Vagina (tissue), 2 donors: ENCODE results near the gene ARHGEF38. TPM values are rescaled to one million over a fixed set of nuclear protein-coding genes. Genes with fewer than 3 reads are reported as not detected.

Experiments used
- DNase-seq, 2 donors: peaks; one replicate each; pipeline ENCODE4 v3.0.0-alpha.2; 2017; ENCODE audit errors: extremely low spot score in 2 of 2
- H3K27ac ChIP-seq: fragments of 200-600 bp; sonication (generic); one replicate; pipeline ENCODE4 v1.5.1; 2019
- H3K27me3 ChIP-seq: fragments of 200-600 bp; sonication (generic); one replicate; pipeline ENCODE4 v1.5.1; 2019
- H3K36me3 ChIP-seq, 2 donors: fragments of 200-600 bp; sonication (generic); one replicate each; pipeline ENCODE4 v1.5.1; 2017 to 2019
- H3K4me1 ChIP-seq: fragments of 200-600 bp; sonication (generic); one replicate; pipeline ENCODE4 v1.5.1; 2019
- H3K4me3 ChIP-seq, 2 donors: fragments of 200-600 bp; sonication (generic); 1 replicate in 1 of 2; 2 replicates in 1 of 2; pipeline ENCODE4 v1.5.1; 2016 to 2019
- H3K9me3 ChIP-seq: fragments of 200-600 bp; sonication (generic); one replicate; pipeline ENCODE4 v1.5.1; 2019
- CTCF ChIP-seq, 3 experiments: fragments of 450-650 bp in 2 of 3; fragments of 200-600 bp in 1 of 3; sonication (generic) in 1 of 3; IDR thresholded peaks; one replicate each; pipeline ENCODE4 v1.5.1; 2017 to 2019; ENCODE audit warnings: antibody characterized with exemption in 3 of 3, mild to moderate bottlenecking in 2 of 3, moderate library complexity in 2 of 3
- POLR2A ChIP-seq, 2 donors: fragments of 450-650 bp; IDR thresholded peaks; one replicate each; pipeline ENCODE4 v1.6.1; 2017; ENCODE audit warnings: antibody characterized with exemption in 2 of 2, mild to moderate bottlenecking in 2 of 2, moderate library complexity in 2 of 2
- POLR2AphosphoS5 ChIP-seq, 2 donors: sonication (generic); formaldehyde crosslinking; IDR thresholded peaks; one replicate each; pipeline ENCODE4 v1.9.0; 2017; ENCODE audit warnings: antibody characterized with exemption in 2 of 2, mild to moderate bottlenecking in 2 of 2, low read depth in 1 of 2; ENCODE audit not compliant: insufficient read depth in 1 of 2
- intact Hi-C: fragments of 100-400 bp; cut with DNase I; formaldehyde crosslinking; loops from one replicate; pipeline ENCODE4 v1.15.1; 2023
- total RNA-seq: library from RNA; depleted of rRNA; stranded (reverse); fragments of >200 nt; gene quantifications from one replicate; pipeline ENCODE4 v1.2.3, GENCODE V29; 2016

ARHGEF38 gene
- total RNA-seq, 1 donor from 2014 or later, result not detected

DNA sequence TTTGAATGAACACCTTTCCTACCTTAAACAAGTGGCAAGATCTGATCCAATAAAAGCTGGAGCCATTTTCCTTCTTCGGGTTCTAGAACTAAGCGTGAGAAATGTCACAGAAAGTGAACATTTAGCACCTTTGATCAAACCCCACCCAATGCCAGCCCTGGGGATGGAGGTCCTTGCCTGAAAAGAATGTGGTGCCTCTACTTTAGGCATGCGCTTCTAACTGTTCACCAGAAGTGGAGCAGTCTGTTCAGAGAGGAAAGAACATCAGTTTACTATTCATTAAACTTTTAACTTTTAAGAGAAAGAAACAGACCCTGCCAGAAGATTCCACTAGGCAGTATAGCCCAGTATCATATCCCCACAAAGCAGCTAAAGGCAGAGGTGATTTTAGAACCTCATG, 80.2 kb downstream of the ARHGEF38 start:
- intact Hi-C loops, result no loop called here
- no peak for DNase-seq
- H3K27ac ChIP-seq, result no peak overlapping the region
- no peaks in the 10 kb centered on the region for H3K36me3 ChIP-seq
- no peak for TF ChIP-seq POLR2AphosphoS5 (IDR thresholded peaks at IDR 0.05; ENCODE audit: insufficient read depth in 1 of 2, low read depth in 1 of 2)
- TF ChIP-seq CTCF (IDR thresholded peaks at IDR 0.05), result no peak
- TF ChIP-seq POLR2A (IDR thresholded peaks at IDR 0.05), result no peak
- H3K4me3 ChIP-seq, result no peak overlapping the region
- no peaks in the 10 kb centered on the region for H3K27me3 ChIP-seq
- no peaks in the 10 kb centered on the region for H3K9me3 ChIP-seq
- peaks cover 8% of the 10 kb centered on the region for H3K4me1 ChIP-seq

GRCh38 chr4:105633241-105633640, 80.8 kb downstream of the ARHGEF38 start:
- H3K9me3 ChIP-seq, result no peaks in the 10 kb centered on the region
- no peak for TF ChIP-seq POLR2AphosphoS5 (IDR thresholded peaks at IDR 0.05; ENCODE audit: insufficient read depth in 1 of 2, low read depth in 1 of 2)
- no peak for TF ChIP-seq POLR2A (IDR thresholded peaks at IDR 0.05)
- intact Hi-C loops, result no loop called here
- H3K27ac ChIP-seq, result no peak overlapping the region
- peaks cover 11% of the 10 kb centered on the region for H3K4me1 ChIP-seq
- no peaks in the 10 kb centered on the region for H3K36me3 ChIP-seq
- no peak for DNase-seq
- no peaks in the 10 kb centered on the region for H3K27me3 ChIP-seq
- H3K4me3 ChIP-seq, result no peak overlapping the region

DNA sequence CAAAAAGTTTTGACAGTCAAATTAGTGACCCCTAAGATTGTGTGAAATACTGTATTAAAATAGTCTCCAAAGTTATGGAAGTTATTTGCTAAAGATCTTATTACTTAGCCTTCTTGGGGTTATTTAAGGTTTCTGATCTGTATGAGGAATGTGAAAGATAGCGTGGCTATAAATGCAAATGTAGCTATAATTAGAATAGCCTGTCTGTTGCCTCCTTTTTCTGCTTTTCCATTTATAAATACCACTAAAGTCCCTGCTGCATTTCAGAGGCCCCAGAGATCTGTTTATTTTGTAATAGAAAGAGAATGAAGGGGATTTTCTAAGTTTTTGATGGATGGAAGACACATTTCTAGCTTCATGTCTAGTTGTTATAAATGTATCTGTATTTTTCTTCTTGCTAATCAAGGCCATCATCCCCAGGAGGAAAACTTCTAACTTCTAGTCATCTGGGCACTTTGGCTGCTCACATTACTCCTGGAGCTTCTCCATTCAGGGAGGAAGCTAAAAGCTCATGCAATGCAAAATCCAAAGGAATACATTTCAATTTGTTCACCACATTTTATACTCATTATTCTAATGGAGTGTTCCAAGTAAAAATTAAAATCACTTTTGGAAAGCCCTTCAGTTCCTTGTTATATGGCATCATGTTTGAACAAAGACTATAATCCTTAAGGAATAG, 82.1 kb downstream of the ARHGEF38 start:
- no peaks in the 10 kb centered on the region for H3K36me3 ChIP-seq
- intact Hi-C loops, result no loop called here
- no peak for TF ChIP-seq POLR2A (IDR thresholded peaks at IDR 0.05)
- TF ChIP-seq POLR2AphosphoS5 (IDR thresholded peaks at IDR 0.05; ENCODE audit: insufficient read depth in 1 of 2, low read depth in 1 of 2), result no peak
- TF ChIP-seq CTCF (IDR thresholded peaks at IDR 0.05), result no peak
- H3K4me3 ChIP-seq, result no peak overlapping the region
- no peak overlapping the region for H3K27ac ChIP-seq
- H3K9me3 ChIP-seq, result no peaks in the 10 kb centered on the region
- peaks cover 11% of the 10 kb centered on the region for H3K4me1 ChIP-seq
- no peaks in the 10 kb centered on the region for H3K27me3 ChIP-seq
- no peak for DNase-seq

DNA sequence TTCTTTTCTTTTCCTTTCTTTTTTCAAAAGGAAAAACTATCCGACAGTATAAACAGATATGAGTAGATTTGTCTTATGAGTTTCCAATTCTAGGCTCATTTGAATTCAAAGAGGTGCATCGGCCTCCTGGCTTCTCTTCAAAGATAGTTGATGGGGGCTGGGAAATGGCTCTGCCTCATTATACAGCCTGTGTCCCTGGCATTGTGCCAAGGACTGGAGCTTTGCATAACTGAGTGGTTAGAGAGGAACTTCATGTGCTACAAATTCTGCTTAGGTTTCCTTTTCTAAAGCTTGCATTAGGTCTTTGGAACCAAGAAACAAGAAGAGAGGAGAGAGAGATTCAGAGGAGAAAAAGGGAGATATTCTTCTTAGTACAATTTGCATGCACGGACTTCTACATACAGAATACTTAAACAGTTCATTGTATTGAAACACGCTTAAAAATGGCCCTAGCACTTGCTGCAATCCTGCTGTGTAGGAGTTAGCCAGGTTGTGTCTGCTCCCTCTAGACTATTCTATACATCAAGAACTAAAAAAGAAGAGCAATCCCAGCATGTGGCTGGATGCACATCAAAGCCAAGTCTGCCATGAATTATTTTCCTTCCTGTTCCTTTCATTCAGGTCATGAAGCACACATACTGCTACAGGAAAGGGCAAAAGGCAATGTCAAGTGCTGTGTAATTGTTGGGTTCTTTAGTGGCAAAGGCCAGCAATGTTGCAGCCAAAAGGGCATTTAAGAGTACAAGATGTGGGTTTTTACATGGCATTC, 85.2 kb downstream of the ARHGEF38 start:
- TF ChIP-seq POLR2A (IDR thresholded peaks at IDR 0.05) (no peak), POLR2AphosphoS5 (IDR thresholded peaks at IDR 0.05; ENCODE audit: insufficient read depth in 1 of 2, low read depth in 1 of 2) (no peak), CTCF (IDR thresholded peaks at IDR 0.05) (no peak)
- intact Hi-C loops, result no loop called here
- no peak for DNase-seq
- Histone ChIP-seq H3K36me3 (no peaks in the 10 kb centered on the region), H3K27ac (no peak overlapping the region), H3K27me3 (no peaks in the 10 kb centered on the region), H3K9me3 (no peaks in the 10 kb centered on the region), H3K4me3 (no peak overlapping the region), H3K4me1 (peaks cover 11% of the 10 kb centered on the region)

DNA sequence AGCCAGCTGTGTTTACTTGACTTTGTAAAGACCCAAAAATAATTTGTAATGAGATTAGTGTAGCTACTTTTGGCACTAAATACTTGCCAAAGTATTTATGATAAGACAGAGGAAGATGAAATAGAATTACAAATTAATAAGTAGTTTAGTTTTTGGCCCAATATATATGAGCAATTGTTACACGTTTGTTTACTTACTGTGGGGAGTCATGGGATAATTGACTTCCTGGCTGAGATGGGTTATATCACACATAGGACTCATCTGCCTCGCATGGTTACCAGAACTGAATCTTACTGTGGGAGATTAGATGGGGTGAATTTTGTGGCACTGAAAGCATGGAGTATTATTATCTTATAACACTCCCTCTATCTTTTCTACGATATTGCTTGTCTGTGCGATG, 89.4 kb downstream of the ARHGEF38 start:
- H3K4me1 ChIP-seq, result peaks cover 6% of the 10 kb centered on the region
- H3K4me3 ChIP-seq, result no peak overlapping the region
- intact Hi-C loops, result no loop called here
- TF ChIP-seq CTCF (IDR thresholded peaks at IDR 0.05) (no peak), POLR2AphosphoS5 (IDR thresholded peaks at IDR 0.05; ENCODE audit: insufficient read depth in 1 of 2, low read depth in 1 of 2) (no peak), POLR2A (IDR thresholded peaks at IDR 0.05) (no peak)
- H3K36me3 ChIP-seq, result no peaks in the 10 kb centered on the region
- no peak overlapping the region for H3K27ac ChIP-seq
- DNase-seq, result no peak
- H3K9me3 ChIP-seq, result no peaks in the 10 kb centered on the region
- H3K27me3 ChIP-seq, result no peaks in the 10 kb centered on the region
